M059J (cell line): ENCODE data around the gene CD82. TPM values are rescaled to one million over a fixed set of nuclear protein-coding genes. Genes with fewer than 3 reads are reported as not detected.
"Not testable (repeated sequence)": the region's sequence is repeated elsewhere in the genome, so short reads cannot be mapped to it uniquely, and the experiment has no call there.

ENCODE experiments used
- DNase-seq: peaks from one replicate; pipeline ENCODE4 v3.0.0-alpha.2; 2012; ENCODE audit warnings: low read depth
- total RNA-seq: library from RNA; depleted of rRNA; stranded (reverse); fragments of >200 nt; shearing (Covaris generic); gene quantifications from 2 replicates; pipeline ENCODE4 v1.2.3, GENCODE V29; 2014

The CD82 gene
- total RNA-seq, 1 experiment from 2014 or later = 50.0 TPM

DNA sequence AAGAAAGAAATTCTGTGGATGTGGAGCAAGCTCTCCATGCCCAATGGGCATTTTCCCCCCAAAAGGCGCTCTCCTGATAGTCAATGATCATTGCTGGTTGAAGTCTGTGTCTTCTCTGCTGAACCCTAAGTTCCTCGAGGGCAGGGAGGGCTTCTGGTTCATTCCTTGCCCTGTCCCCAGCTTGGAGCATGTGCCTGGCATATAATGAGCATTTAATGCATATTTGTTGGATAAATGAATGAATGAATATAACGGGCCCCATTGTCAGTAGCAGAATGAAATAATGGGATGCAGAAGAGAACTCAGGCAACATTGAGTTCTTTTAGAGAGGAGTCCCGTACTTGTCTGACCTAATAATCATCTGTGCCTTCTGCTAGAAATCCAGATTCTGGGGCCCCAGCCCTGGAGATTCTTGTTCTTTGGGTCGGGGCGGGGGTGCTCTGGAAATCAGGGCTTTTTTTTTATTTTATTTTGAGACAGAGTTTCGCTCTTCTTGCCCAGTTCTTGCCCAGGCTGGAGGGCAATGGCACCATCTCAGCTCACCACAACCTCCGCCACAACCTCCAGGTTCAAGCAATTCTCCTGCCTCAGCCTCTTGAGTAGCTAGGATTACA, 64.4 kb downstream of the CD82 start:
- no peak for DNase-seq

DNA sequence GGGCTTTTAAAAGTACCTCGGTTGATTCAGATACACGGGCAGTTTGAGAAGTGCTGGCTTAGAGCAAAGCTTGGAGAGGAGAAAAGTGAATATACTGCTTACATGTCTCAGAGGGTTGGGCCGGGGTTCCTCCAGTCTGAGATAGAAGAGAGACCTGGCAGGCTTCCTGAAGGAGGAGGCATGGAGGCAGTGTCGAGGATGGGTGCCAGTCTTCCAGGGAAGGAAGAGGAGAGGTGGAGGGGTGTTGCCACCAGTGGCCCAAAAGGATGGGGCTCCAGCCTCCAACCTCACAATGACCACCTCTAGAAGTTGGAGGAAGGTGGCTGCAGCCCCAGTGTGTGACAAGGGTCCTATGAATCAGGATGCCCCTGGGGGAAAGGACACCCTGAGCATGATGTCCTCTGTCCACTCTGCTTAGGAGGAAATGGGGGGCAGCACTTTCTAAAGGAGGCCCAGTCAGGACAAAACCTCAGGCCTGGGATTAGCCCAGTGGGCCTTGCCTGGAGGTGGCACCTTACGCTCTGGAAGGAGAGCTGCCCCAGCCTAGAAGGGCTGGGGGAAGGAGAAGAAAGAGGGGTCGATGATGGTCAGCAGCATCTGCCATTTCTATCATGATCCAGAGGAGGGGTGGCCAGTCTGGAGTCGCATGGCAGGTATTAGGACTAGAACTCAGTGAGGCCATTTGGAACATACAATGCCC, 65.2 kb downstream of the CD82 start:
- no peak for DNase-seq

DNA sequence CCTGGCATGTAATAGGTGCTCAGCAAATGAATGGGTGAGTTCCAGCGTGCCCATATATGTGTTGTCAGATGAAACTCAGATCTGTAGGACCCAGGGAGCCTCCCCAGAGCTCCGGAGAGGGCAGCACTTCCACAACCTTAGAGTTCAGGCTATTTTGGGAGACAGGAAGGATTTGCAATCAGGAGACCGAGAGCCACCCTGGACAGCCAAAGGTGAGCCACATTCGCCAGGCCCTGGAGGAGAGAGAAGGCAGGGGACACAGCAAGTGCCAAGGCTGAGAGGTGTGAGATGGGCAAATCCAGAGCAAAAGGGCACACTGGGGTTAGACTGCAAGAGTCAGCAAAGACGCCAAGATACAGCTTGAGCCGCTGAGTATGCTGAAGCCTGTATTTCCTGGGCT, 66.4 kb downstream of the CD82 start:
- no peak for DNase-seq

DNA sequence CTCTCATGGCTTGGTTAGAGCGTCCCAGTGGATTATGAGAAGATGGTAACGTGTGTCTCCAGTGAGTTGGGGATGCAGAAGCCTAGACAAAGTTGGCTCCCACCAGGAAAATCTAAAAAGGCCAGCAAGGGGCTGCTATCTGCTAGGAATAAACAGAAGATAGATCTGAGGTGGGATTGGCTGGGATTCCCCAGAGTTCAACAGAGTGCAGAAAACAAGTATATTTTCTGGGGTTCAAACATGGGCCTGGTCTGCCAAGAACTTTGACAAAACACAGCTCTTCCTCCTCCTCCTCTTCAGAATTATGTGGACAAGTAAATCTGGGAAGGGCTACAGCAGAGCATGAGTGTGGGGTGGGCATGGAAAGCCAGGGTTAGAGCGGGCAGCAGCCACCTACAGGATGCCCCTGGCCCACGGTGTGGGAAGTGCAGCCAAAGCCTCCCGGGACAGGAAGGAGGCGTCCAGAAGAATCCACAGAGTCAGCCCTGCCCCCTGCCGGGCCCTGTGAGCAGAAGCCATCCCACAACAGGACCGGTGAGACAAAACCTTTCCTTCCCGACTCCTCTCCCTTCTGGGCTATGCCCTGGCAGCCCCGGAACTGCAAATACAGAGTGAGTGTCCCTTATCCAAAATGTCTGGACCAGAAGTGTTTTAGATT, 67.1 kb downstream of the CD82 start:
- peak; percentile 47 for DNase-seq

GRCh38 chr11:44633641-44634040, 68.2 kb downstream of the CD82 start:
- no peak for DNase-seq

GRCh38 chr11:44634401-44635281, 69.2 kb downstream of the CD82 start:
- peak; percentile 87 for DNase-seq

- no peak for DNase-seq
These were observed 72.0 kb downstream of the CD82 start for GRCh38 chr11:44637487-44637886.

DNA sequence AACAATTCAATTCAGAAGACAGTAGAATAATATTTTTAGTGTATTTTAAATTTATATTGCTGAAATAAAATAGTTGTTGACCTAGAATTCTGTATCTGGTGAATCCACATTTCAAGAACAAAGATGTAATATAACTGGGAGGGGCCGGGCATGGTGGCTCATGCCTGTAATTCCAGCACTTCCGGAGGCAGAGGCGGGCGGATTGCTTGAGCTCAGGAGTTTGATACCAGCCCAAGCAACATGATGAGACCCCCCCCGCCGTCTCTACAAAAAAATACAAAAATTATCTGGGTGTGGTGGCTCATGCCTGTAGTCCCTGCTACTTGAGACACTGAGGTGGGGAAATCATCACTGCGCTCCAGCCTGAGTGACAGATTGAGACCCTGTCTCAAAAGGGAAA, 72.6 kb downstream of the CD82 start:
- no peak for DNase-seq

DNA sequence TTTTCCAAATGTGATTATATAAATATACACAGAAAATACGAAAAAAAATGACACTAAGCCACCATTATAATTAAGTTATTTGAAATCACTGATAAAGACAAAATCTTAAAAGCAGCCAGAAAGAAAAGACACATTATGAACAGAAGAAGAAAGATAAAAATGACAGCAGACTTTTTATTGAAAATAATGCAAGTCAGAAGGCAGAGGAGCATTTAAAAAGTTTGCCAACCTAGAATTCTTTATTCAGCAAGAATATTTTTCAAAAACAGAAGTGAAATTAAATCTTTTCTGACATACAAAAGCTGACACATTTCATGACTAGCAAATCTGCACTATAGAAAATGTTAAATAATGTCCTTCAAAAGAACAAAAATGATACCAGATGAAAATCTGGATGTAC, 77.8 kb downstream of the CD82 start:
- DNase-seq = no peak

DNA sequence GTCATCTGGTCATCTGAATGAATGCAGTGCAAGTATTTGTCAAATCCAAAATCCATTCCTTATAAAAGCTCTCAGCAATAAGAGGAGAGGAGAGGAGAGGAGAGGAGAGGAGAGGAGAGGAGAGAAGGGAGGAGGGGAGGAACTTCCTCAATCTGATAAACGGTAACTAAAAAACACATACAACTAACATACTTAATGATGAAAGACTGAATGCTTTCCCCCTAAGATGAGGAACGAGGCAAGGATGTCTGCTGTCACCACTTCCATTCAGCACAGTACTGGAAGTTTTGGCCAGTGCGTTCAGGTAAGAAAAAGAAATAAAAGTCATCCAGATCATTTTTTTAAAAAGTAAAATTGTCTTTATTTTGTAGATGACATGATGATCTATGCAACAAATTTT, 80.4 kb downstream of the CD82 start:
- no peak for DNase-seq

GRCh38 chr11:44647255-44647955, 81.9 kb downstream of the CD82 start:
- DNase-seq = peak; percentile 48

GRCh38 chr11:44648109-44648508, 82.6 kb downstream of the CD82 start:
- DNase-seq = no peak

- DNase-seq = no peak
These were observed 86.2 kb downstream of the CD82 start for GRCh38 chr11:44651535-44652155.

- no peak for DNase-seq
These were observed 87.6 kb downstream of the CD82 start for GRCh38 chr11:44652901-44653644.

GRCh38 chr11:44654057-44654456, 88.6 kb downstream of the CD82 start:
- no peak for DNase-seq

DNA sequence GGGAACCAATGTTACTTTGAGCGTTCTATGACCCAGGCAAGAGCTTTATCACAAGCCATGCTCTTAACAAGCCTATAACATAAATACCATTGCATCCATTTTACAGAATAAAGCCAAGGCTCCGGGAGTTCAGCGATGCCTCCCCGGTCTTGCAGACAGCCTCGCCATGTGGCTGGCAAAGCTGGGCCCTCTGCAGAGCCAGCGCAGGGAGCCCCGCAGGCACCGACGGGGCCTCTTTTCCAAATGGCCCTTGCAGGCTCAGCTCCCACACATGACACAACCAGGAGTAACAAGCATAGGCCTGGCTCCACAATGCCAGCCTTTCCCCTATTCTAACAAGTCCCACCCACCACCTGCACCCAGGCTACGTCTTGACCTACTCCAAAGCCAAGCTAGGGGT, 89.1 kb downstream of the CD82 start:
- DNase-seq = no peak

GRCh38 chr11:44657836-44658505, 92.5 kb downstream of the CD82 start:
- DNase-seq = no peak

- DNase-seq = peak; percentile 32
These were observed 93.0 kb downstream of the CD82 start for GRCh38 chr11:44658506-44658850.

DNA sequence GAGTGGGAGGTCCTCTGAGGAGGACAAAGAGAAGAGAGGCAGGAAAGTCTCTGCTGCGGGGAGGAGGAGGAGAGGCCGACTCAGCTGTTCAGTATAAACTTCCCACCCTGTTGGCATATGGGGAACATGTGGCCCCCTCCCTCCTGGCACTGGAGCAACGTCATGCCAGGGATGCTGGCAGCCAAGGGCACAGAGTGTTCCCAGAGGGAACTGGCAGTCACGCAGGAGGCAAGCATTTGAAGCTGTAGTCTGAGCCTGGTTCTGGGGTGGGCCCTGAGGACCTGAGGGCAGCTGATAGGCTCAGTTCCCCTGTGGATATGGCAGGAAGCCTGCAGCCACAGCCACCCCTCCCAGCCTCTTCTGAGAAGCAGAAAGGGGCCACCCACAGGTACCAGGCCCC, 94.2 kb downstream of the CD82 start:
- DNase-seq = no peak

DNA sequence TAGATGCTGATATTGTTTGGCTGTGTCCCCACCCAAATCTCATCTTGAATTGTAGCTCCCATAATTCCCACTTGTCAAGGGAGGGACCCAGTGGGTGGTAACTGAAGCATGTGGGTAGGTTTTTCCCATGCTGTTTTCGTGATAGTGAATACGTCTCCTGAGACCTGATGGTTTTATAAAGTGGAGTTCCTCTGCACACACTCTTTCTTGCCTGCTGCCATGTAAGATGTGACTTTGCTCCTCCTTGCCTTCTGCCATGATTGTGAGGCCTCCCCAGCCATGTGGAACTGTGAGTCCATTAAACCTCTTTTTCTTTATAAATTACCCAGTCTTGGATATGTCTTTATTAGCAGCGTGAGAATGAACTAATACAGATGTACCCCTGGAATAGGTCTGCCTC, 95.1 kb downstream of the CD82 start:
- DNase-seq = not testable (repeated sequence)
